NCI-H2107 treated with DMSO at 0.1 percent for 48 hours (cell line): Measurements from ENCODE around the gene SMC6.

Source experiments
- DNase-seq: peaks from one replicate; lab custom pipeline; 2025; ENCODE audit not compliant: unreplicated experiment; lab: John Stamatoyannopoulos, UW

SMC6 gene

DNA sequence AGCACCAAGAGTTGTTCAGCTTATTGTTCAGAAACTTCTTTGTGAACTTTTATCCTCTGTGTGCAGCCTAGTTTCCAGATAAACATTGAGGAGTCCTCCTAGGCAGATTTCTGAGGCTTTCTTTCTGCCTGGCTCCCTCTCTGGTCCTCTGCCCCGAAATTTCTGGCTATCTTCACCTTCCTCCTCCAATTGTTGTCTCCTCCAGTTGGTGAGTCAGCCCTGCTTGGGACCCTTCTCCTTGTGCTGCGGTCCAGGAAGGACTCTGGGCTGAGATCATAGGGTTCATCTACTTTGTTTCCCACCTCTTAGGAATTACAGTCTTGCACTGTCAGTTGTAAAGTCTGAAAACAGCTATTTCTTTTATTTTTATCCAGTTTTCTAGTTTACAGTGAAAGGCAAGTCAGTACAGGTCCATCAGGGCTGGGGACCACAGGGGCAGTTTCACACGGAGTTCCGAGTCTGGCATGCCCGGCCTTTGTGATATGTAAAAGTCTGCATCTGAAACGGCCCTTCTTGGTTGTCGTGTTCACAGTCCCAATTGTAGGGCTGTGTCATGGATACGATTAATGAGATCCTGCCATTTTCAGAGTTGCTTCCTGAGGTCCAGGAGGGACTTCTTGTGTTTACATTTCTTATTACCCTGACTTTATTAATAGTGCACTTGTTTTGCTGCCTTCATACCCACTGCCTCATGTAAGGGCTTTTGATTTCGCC is 100.8 kb downstream of the SMC6 start:
- DNase-seq: no peak

DNA sequence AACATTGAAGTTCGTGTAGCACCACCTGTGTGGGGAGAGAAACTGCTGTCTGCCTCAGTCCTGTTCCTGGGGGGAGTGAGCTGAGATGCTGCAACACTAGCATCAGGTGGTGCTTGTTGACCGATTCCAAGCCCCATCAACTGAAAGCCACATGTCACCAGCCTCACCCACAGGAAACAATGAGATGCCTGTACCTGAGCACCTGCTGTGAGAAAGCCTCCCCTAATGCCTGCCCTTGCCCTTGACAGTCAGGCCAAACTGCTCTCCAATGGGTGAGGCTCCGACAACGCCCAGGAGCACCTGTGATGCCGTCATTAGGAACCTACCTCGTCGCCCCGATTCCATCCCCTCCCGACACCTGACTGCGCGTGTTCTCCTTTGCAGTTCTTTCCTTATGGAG is 104.6 kb downstream of the SMC6 start:
- DNase-seq: no peak

DNA sequence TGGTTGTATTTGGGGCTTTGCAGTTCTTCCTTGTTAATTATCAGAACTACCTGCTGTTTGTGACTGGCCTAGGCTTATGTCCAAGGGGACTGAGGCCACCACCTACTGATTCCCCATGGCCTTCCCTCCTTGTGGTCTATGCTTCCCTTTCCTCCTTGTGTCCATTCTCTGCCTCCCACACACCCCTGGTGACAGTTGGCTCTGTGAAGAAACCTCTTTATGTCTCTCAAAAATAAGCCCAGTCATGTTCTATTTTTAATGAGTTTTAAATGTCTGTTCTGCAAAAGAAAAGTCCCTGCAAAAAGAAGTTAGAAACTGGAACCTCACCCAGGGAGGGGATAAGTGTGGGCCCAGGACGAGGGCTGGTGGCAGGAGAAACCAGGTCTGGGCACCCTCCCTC is 105.0 kb downstream of the SMC6 start:
- DNase-seq: no peak

DNA sequence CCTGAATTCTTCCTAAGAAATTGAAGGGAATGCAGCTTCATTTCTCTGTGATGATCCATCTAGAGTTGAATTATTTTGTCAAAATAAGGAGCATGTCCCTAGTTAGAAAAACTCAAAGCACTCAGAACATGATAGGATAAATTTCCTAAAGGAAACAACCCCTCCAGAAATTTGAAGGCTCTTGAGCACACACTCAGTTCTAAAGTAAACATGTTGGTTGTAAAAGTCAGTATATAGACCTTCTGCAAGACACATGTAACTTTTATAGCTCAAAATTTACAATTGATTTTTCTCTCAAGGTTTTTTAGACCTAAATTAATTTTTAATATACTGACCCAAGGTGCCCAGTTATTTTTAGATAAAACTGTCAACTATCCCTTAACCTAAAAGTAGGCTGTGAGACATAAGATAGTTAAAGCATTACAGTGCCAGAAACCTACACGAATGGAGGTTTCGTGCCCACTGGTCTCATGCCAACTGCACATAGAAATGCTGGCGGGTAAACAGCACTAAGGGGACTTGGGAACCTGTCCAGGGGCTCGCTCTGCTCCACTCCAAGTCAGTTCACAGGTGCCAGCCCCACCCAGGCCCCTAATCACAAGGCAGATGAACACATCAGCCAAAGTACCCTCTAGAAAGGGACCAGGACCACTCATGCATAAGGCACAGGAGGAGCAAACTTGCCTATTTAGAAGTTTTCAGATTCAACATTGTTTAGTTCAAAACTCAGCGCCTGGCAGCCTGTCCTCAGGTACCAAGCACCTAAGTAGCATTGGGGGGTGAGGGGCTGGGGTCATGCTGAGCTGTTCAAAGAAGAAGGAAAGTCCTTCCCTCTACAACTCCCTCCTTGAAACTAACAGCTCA is 106.5 kb downstream of the SMC6 start:
- no peak for DNase-seq

DNA sequence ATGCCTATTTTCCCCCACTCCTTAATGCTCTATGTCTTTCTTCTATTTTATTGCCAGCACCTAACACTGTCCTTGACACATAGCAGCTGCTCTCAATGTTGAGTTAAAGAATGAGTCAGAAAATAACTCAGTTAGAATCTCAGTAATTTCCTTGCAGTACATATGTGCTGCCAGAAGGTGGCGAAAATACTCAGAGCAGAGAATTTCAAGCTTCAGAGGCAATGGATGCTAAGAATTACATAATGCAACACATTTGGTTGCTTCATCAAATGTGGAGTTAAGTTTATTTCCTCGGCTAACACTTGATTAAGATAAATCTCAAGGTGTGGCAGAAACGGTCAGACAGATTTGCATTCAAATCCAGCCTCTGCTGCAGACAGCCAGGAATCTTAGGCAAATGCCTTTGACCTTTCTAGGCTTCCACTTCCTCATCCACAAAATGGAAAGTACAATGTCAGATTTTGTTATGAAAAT is 107.5 kb downstream of the SMC6 start:
- DNase-seq: peak; percentile 24

DNA sequence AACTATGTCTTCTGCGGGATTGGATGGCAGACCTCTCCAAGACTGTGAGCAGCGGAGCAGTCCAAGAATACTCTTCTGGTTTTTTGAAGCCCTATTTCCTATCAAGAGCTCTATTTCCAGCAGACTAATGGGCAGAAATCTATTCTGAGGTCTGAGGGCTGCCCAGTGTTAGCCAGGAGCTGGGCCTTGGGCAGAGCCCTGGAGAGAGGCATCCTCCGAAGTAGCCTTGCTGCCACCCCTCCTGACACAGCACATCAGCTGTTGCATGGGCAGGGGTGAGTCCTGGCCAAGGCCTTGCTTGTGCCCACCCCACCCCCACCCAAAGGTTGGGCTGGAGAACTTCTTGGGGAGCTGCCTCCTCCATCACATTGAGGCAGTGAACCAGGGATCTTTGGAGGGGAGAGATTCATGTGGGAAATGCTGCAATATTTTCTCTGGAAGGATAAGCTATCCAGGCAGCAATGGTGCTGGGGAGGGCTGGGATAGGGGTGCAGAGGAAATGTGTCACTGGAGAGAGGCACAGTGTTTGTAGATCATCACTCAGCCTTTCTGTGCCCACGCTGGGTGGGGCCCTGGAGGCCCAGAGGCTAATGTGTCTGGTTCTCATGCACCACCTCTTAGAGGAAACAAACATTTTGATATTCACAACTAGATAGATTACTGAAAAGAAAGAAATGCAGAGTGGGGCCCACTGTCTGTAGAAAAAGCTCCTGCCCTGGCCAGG is 108.5 kb downstream of the SMC6 start:
- DNase-seq: no peak

DNA sequence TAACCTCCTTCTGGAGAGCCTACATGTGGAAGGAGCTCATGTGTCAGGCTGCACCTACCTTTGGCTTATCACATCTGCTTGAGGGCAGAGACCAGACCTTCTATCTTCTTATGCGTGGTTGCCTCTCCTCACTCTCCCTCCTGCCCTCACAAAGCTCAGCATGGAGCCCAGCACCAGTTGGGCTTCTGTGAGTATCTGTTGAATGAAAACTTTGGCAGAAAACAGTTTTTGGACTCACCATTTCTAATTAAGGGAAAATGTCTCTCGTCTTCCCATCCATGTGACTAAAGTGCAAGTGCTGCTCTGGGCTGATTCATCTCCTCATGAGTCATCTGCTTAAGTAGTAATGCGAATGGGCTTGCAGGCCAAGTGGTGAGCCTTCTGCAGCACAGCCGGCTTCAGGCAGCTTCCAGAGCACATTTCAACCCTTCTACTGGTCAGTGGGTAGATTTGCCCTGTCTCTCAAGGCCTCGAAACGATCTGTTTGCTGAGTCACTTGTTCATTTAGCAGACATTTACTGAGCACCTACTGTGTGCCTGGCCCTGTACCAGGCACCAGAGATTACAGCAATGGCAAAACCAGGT is 110.5 kb downstream of the SMC6 start:
- DNase-seq: no peak

DNA sequence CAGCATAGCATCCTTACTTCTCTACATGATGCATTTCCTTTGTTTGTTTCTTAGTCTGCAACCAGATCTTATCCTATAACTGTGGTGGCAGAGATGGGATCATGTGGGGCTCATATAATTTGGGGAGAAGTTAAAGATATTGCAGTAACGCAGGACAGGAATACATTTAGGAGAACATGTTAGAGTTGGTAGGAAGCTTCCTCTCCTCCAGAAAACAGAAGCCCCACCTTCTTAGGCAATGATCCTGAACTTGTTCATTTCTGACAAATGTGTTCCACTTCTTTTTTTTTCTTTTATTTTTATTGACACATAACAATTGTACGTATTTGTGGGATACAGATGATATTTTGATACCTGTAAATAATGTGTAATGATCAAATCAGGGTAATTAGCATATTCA is 113.2 kb downstream of the SMC6 start:
- no peak for DNase-seq

DNA sequence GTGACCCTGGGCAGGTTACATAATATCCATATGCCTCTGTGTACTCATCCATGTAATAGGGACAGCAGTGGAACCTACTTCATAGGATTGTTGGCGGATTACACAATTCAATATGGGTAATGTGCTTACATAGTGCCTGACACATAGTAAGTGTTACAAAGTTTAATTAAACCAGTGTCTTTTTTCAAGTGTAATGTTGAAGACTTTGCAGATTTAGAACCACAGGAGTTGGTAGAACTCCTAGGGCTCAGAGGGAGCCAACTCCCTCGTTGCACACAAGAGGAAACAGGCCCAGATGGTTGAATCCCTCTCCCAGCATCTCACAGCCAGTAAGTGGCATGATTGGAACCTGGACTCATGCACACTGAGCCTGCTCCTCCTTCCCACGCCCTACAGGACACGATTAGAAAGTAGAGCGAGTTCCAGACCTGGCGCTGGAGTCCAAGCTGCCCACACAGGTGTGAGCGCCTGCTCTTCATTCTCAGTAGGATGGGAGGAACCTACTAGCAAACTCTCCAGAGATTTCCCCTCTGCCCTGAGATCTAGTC is 115.3 kb downstream of the SMC6 start:
- DNase-seq: no peak

DNA sequence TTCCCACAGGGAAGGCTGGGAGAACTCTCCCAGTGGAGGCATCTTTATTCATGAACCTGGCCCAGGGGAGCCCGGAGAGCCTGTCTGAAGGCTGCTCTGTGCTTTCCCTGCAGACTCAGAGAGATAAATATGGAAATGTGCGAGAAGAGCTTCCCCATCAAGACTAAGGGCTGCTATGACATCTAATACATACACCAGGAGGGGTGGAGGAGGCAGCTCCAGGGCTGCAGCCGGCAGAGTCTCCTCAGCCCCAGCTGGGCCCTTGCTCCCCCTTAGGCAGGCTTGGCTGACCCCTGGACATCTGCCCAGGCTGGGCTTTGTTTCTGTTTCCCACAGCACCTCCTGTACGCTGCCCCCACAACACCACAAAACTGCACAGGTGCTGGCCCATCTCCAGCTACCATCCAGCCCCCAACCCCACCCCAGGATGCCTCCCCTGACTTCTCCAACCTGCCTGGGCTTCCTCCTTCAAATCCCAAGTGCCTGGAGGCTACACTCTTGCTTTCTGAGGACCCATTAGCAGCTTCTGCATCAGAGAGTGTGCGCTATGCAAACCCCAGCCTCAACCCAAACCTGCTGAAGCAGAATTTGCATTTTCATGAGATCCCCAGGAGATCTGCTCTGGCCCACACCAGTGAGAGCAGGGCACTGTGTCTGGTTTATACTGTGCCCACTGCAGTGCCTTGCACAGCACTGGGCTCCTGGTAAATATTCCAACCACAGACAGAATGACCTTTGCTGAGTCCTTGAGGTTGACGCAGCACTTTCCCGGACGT is 116.3 kb downstream of the SMC6 start:
- DNase-seq: no peak

DNA sequence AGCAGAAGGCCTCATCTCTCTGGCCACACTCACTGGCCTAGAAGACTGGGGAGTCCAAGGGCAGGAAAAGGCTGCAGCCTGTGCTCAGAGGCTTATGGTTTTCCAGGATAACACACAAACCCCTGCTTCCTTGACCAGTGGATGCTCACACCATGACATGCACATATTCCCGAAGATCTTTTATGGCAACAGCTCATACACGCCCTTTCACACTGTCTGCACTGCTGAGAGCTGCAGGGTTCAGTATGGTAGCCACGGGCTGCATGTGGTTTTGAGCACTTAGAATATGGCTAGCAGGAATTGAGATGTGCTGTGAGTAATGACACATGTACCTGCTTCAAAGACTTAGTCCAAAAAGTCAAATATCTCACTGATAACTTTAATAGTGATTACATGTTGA is 117.4 kb downstream of the SMC6 start:
- DNase-seq: no peak

DNA sequence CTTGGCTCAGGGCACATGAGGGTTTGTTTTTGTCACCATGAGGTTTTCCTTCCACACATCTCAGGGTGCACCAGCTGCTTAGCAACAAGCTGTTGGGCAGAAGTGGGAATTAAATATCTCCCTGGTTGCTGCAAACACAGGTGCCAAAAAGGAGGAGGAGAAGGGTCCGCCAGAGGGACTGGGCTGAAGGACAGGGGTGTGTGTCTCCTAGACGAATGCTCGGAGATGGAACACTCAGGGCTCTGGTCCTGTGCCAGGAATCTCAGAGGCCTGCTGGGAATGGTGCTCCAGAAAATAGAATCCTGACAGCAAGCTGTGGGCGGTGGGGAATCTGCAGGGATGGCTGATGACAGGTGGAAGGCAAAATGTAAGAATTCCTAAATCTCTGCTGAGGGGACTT is 118.6 kb downstream of the SMC6 start:
- DNase-seq: no peak

DNA sequence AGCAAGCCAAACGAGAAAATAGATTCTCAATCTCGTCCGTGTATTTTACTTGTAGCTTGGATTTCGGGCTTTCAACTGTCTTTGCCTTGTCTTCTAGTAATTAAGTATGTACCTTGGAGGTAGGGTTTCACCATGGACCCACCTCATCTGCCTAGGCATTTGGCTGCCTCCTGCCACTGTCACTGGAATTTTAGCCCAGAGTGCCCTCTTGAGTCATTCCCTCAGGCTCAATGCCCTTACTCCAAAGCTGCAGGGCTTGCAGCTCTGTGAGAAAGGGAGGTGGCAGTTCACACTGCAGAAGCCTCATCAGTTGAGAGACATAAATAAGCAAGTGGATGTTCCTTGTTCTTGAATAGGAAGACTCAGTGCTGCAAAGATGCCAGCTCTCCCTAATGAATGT is 123.5 kb downstream of the SMC6 start:
- no peak for DNase-seq

DNA sequence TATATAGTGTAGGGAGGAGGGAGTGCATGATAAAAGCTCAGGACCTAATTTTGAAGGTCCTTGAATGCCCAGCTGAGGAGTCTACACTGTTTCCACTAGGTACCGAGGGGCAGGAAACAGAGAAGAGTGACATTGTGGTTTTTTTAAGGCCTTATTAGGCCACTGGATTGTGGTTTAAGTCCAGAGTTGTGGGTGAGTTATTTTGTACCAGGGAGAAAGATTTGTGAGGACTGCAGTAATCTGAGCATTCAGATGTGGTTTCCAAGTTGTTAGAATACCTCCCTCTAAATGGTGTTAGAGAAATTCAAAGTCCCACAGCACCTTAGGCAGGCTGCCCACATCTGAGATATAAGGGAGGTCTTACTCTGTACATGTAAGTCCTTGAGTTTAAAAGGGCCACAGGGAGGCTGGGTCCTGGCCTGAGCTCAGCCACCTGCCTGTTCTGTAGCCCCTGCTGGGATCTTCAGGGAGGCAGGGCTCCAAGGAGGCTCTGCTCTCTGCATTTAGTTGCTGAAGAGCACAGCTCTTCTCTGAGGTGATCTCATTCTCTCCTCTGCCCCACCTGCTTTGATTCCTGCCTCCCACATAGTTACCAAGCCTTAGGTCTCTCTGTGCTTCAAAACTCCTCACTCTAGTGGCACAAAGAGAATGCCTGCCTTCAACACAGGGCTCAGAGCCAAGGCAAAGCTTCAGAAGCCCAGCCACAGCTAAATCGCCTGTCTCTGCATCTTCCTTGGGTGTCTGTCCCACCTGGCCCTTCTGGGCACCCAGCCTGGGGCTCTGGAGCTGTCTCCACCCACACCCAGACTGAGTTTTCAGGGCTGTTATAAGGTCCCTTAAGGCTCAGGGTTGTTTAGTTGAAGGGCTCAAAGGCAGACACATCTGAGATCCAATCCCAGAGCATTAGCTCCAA is 125.0 kb downstream of the SMC6 start:
- no peak for DNase-seq

DNA sequence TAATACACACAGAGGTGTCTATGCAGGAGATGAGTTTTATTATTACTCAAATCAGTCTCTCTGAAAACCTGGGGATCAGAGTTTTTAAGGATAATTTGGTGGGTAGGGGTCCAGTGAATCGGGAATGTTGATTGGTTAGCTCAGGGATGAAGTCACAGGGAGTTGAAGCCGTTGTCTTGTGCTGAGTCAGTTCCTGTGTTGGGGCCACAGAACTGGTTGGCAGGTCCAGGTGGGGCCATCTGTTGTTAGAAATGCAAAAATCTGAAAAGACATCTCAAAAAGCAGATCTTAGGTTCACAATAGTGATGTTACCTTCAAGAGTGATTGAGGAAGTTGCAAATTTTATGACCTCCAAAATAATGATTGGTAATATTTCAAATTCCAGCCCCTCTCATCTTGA is 126.2 kb downstream of the SMC6 start:
- no peak for DNase-seq

DNA sequence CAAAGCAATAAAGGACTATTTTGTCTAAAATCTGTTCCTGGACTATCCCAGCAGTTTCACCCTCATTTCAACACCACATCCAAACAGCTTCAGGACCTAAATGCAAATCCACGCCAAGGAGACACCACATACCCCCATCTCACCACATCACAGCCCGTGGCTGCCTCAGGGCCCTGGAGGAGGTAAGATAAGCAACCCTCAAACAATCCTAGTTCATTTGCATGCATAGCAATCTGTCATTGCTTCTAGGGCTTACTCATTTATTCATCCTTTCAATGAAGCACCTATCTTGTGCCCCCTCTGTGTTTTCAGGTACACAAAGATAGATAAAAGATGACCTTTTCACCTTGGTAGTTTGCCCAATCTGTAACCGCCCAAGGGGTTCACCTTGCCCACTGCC is 126.6 kb downstream of the SMC6 start:
- DNase-seq: no peak

DNA sequence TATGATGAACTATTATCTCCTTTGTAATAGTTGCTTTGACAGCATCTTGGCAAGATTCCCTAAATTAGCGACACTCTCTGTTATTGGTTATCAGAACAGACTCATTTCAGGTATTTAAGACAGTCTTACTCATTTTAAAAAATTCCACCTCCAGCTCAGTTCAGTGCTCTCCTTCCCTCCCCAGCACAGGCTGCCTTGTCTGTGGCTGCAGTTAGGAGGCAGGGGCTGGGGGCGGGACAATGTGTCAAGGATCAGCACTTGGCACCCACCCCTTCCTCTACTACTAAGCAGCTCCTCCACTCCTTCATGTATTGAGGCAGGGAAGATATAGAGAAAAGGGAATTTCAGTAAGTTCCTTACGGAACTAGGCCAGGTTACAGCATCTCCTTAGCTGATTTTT is 128.2 kb downstream of the SMC6 start:
- DNase-seq: no peak

DNA sequence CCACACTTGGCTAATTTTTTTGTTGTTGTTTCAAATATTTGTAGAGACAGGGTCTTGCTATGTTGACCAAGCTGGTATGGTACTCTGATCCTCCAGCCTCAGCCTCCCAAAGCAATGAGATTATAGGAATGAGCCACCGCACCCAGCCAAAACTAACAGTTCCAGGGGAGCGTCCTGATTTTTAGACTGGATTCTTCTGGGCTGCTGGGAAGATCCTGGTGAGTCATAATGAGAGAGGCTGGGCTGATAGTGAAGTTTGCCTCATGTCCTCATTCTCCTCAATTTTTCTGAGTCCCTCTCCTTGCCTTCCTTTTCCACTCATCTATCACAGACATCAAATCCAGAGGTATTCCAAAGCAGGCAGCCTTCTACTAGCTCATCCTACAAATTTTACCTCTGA is 131.8 kb downstream of the SMC6 start:
- DNase-seq: no peak

DNA sequence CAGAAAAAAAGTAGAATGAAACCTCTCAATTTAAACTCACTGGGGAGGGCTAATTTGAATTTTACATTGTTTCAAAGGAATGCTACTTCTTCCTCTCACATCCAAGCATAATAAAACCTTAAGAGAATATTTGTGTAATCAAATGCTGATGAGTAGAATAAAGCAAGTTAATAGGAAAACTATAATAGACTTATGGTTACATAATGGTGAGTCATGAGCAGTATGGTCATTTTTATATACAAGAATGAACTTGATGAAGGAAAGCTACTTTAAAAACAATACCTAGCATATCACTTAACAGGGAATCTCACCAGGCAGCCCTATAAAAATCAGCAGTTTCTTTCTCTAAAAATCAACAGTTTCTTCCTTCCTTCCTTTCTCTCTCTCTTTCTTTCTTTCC is 132.8 kb downstream of the SMC6 start:
- no peak for DNase-seq
